Stimulated activated naive CD4-positive, alpha-beta T cell (primary cell): ENCODE measurements around the gene PHF1.

Source experiments
- DNase-seq, 6 experiments: peaks; one replicate each; lab custom pipeline; 2025; lab: John Stamatoyannopoulos, UW

Gene PHF1

DNA sequence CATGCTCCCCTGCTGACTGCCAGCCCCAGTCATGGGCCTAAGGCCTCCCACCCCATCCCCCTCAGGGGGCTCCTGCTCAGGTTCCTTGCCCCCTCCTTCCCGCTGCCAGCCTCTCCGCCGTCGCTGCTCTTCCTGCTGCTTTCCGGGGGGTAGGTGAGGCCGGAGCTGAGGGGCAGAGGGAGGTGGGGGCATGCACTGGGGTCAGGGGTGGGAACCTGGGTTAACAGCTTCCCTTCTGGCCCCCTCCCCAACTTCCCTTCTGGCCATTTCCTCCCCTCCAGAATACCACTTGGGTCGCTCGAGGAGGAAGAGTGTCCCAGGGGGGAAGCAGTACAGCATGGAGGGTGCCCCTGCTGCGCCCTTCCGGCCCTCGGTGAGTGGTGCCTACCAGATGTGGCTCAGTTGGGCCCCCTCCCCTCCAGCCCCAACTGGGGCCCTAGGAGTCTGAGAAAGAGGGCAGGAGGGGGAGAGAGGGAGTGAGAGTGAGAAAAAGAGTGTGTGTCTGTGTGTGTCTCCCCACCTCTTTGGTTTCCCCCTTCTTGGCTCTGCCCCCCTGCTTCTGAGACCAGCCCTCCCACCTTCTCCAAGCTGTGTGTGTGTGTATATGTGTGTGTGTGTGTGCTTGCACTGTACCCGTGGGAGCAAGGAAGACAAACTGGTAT, 21.2 kb downstream of the PHF1 start:
- no peak for DNase-seq

DNA sequence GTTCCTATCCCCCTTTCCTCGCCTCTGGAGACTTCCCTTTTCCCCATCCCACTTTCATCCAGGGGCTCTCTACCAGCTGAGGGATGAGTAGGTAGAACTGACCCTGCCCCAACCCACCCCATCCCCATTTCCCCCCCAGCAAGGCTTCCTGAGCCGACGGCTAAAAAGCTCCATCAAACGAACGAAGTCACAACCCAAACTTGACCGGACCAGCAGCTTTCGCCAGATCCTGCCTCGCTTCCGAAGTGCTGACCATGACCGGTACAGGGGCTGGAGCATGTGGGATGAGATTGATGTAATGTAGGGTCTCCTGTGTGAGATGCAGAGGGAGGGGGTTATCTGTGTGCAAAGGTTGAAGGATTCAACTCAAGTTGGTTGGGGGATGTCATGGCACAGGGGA, 21.7 kb downstream of the PHF1 start:
- DNase-seq = no peak

DNA sequence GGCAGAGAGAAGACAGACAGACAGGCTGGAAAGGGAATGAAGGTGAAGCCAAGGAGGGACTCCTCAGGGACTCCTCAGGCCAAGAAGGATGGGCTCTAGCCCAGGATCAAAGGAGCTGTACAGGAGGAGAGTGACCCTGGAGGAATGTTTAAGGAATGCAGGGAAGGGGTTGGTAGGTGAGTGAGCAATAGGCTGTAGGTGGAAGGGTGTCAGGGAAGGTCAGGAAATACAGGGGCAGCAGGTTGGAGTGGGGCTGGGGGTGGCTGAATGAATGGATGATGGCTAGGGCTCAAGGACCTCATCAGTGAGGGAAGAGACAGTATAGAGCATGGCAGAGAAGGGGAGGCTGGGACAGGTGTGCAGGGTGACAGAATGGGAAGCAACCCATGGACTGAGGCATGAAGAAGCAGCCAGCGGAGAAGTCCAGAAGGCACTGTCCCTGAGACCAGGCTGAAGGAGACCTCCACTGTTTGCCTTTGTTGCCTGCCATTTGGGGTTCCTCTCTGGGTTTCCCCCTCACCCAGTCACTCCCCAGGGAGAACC, 22.3 kb downstream of the PHF1 start:
- DNase-seq = no peak

DNA sequence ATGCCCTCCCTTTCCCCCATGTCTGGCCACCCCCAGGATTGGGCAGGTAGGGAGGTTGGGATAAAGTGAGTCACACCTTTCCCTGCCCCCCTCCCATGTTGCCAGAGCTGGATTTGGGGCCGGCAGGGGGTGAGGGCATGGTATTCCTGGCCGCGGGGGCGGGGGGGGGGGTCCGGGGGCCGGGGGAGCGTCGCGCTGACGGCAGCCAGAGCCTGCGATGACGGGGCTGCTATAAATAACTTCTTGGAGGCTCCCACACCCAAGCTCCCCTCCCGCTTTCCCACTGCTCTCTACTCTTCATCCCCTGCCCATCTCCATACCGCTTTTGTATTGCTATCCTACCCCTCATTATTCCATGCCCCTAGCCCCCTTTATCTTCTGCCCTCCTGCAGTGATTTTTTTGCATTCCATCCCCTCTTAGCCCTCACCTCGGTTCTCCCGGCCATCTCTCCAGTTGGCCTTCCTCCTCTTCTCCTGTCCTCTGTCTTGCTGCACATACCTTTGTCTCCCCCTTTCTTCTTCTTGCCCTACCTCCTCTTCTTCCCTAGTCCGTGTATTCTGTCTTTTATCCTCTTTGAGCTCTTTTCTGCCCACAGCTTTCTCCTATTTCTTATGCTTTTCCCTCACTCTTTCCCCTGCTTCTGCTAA, 22.9 kb downstream of the PHF1 start:
- DNase-seq = no peak

DNA sequence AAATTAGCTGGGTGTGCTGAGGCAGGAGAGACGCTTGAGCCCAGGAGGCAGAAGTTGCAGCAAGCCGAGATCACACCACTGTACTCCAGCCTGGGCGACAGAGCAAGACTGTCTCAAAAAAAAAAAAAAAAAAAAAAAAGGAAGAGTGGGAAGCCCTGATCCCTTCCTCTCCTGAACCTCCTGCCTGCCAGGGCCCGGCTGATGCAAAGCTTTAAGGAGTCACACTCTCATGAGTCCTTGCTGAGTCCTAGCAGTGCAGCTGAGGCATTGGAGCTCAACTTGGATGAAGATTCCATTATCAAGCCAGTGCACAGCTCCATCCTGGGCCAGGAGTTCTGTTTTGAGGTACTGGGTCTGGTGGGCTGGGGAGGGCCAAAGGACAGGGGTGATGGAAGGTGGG, 24.1 kb downstream of the PHF1 start:
- DNase-seq = no peak

DNA sequence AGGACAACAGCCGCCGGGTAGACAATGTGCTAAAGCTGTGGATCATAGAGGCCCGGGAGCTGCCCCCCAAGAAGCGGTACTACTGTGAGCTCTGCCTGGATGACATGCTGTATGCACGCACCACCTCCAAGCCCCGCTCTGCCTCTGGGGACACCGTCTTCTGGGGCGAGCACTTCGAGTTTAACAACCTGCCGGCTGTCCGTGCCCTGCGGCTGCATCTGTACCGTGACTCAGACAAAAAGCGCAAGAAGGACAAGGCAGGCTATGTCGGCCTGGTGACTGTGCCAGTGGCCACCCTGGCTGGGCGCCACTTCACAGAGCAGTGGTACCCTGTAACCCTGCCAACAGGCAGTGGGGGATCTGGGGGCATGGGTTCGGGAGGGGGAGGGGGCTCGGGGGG, 26.9 kb downstream of the PHF1 start:
- DNase-seq = no peak

DNA sequence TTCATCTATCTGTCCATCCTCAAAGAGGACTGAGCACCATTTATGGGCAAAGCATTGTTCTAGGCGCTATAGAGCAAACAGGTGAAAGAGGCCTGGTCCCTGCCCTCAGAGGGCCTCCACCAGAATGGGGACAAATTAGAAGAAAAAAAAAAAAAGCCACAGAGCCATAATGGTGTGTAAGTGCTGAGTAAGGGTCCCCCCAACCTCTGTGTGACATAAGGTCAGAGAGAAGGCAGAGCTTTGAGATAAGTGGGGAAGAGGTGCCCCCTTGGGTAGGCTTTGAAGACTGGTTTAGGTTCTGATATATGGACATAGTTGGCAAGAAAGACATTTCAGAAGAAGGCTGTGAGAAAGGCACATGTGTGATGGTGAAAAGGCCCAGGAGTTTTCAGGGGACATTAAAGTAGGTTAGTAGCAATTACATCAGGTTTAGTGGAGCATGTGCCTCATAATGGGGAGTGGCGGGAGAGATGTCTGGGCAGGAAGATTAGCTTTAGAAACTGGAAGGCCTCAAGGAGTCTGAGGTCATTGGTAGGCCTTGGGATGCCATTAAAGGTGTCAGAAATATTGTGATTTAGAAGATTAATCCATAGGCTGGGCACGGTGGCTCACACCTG, 28.3 kb downstream of the PHF1 start:
- no peak for DNase-seq

DNA sequence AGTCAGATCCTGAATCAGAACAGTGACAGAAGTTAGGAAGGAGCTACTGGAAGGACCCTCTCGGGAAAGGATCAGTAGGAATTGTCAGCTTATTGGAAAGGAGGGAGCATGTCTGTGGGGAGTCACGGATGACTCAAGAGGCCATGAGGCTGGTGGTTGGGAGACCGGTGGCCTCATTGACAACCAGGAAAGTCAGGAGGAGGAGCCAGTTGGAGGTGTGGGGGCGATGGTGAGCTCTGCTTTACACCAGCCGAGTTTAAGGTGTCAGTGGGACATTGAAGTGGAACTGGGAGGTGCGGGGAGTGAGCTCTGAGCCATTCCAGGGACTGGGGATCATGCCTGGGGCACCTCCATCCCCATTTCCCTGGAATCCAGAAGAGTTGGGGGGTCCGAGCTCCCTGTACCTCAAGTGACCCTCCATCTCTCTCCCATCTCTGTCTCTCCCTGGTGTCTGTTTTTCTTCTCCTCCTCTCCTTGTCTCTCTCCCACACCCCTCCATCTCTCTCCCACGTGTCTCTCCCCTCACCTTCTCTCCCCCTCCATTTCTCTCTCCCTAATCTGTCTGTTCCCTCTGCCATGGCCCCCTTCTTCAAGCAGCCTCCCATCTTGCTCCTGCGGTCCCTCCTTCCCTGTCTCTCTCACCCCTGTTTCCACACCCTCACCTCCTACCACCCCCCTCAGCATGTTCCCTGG, 29.3 kb downstream of the PHF1 start:
- DNase-seq = no peak

DNA sequence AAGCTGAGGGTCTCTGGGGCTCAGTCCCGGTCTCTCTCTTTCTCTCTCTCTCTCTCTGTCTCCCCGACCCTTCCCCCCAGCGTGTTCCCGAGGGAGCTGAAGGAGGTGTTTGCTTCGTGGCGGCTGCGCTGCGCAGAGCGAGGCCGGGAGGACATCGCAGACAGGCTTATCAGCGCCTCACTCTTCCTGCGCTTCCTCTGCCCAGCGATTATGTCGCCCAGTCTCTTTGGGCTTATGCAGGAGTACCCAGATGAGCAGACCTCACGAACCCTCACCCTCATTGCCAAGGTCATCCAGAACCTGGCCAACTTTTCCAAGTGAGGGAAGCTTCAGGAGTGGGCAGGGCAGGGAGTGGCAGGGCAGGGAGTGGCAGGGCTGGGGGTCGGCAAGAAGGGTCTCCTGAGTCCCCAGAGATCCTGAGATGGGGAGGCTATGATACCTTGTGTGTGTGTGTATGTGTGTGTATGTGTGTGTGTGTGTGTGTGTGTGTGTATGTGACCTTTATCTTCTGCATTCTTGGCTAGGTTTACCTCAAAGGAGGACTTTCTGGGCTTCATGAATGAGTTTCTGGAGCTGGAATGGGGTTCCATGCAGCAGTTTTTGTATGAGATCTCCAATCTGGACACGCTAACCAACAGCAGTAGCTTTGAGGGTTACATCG, 30.0 kb downstream of the PHF1 start:
- DNase-seq = no peak

DNA sequence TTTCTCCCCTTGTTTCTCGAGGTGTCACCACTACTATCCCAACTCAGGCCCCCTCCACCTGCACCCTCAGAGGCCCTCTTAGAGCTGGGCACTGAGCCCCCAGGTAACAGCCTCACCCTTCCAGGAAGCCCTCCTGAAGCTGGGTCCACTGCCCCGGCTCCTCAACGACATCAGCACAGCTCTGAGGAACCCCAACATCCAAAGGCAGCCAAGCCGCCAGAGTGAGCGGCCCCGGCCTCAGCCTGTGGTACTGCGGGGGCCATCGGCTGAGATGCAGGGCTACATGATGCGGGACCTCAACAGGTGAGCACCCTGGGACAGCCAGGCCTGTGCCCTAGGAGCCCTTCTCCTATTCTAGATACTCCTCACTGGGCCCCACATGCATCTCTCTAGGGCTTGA, 30.6 kb downstream of the PHF1 start:
- DNase-seq = no peak

DNA sequence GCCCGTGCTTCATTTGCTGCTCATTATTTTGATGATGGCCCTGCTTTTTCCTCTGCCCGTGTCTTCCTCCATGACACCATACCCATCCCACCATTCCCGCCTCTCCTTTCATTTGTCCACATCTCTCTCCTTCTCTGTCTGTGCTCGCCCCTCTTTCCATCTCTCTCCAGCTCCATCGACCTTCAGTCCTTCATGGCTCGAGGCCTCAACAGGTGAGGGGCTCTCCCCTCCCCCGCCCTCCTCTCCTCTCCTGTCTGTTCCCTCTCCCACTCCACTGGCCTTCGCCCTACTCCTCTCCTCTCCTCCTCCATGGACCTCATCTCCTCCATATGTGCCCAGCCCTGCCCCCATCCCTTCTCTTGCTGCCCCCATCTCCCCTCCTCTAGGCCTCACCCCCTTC, 31.5 kb downstream of the PHF1 start:
- DNase-seq = no peak

DNA sequence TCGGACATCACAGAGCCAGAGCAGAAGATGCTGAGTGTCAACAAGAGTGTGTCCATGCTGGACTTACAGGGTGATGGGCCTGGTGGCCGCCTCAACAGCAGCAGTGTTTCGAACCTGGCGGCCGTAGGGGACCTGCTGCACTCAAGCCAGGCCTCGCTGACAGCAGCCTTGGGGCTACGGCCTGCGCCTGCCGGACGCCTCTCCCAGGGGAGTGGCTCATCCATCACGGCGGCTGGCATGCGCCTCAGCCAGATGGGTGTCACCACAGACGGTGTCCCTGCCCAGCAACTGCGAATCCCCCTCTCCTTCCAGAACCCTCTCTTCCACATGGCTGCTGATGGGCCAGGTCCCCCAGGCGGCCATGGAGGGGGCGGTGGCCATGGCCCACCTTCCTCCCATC, 32.2 kb downstream of the PHF1 start:
- no peak for DNase-seq

DNA sequence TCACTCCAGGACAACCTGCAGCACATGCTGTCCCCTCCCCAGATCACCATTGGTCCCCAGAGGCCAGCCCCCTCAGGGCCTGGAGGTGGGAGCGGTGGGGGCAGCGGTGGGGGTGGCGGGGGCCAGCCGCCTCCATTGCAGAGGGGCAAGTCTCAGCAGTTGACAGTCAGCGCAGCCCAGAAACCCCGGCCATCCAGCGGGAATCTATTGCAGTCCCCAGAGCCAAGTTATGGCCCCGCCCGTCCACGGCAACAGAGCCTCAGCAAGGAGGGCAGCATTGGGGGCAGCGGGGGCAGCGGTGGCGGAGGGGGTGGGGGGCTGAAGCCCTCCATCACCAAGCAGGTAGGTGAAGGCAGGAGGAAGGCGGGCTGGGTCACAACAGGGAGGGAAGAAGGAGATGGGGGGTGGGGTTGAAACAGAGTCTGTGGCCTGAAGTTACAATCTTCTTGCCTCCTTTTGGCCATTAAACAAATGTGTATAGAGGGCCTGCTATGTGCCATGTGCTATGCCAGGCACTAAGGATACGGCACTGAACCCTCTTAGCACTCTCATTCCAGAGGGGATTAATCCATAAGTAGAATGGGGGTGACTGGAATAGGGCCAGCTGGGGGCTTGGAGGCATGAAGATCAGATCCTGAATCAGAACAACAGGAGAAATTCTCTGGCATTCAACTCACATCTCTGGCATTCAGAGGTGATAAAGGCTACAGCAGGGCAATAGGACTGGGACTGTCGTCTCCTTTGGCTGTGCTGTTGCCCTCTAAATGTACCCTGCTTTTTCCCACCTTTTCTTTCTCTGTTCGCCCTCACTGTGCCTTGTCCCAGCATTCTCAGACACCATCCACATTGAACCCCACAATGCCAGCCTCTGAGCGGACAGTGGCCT, 33.0 kb downstream of the PHF1 start:
- no peak for DNase-seq

DNA sequence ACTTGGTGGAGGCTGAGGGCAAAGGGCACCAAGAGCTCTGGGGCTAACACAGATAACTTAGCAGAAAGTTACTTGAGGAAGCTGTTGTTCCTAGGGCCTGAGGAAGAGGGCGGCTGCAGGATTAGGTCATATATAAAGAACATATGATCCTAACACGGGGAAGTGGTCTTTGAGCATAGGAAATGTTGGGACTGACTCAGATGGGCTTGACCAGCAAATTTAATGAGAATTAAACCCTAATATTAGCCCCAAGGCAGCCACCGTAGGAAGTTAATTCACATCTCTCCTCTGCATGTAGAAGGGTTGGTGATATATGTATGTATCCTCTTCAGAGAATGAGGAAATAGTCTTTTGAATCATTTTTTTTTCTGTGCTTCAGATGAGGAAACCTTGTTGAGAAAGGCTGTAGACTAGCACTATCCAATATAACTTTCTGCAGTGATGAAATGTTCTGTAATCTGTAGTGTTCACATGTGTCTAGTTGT, 34.3 kb downstream of the PHF1 start:
- no peak for DNase-seq

DNA sequence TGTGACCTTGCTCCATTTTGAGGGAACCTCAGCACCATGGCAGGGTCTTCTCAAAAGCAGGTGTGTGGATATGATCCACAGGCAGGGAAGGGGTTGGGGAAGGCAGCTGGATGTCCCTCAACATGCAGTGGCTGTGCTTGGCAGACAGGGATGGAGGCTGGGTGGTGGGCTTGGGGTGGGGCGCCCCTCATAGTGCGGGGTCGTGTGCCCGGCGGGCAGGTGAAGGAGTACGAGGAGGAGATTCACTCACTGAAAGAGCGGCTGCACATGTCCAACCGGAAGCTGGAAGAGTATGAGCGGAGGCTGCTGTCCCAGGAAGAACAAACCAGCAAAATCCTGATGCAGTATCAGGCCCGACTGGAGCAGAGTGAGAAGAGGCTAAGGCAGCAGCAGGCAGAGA, 35.5 kb downstream of the PHF1 start:
- DNase-seq = no peak

DNA sequence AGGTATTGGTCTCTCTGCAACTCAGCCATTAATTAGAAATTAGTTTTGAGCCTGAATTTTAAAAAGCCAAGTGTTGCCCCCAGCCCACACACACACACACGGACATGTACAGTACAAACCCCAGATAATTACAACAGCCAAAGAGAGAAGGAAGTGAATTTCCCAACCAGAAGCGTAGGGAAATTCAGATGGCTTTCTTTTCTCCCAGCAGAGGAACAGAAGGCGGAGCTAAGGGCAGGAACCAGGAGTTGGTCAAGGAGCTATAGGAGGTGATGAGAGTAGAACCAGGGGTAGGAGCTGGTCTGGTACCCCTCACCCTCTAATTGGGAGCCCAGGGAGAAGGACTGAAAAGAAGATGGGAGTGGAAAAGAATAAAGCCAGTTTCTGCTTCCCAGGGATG, 39.6 kb downstream of the PHF1 start:
- DNase-seq = no peak

DNA sequence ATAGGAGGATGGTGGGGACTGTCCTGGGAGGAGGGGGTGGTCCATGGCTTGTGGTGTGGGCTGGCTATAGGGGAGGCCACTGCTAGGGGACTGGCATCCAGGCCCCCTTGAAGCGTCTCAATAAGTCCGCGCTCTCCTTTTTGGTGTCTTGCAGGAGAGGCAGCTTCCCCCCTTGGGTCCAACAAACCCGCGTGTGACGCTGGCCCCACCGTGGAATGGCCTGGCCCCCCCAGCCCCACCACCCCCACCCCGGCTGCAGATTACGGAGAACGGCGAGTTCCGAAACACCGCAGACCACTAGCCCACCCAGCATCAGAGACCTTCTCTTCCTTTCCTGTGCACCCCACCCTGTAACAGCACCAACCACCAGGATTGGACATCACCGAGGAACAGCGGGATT, 40.8 kb downstream of the PHF1 start:
- no peak for DNase-seq

DNA sequence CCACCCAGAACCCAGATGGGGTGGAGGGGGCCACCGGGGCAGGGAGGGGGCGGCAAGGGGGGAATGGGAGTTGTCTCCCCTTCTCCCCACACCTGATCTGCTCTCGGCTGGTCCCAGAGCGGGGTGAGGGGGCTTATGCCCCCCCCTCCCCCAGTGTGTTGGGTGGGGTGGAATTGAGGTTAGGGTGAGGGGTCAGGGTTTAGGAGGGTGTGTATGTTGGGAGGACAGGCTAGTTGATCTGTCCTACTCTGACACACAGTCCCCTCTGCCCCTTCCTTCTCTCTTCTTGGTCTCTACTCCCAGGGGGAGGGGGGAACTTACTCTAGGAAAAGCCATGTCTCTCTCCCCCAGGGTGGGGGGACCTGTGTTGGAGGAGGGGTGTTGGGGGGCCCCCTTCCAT, 41.7 kb downstream of the PHF1 start:
- DNase-seq = no peak

DNA sequence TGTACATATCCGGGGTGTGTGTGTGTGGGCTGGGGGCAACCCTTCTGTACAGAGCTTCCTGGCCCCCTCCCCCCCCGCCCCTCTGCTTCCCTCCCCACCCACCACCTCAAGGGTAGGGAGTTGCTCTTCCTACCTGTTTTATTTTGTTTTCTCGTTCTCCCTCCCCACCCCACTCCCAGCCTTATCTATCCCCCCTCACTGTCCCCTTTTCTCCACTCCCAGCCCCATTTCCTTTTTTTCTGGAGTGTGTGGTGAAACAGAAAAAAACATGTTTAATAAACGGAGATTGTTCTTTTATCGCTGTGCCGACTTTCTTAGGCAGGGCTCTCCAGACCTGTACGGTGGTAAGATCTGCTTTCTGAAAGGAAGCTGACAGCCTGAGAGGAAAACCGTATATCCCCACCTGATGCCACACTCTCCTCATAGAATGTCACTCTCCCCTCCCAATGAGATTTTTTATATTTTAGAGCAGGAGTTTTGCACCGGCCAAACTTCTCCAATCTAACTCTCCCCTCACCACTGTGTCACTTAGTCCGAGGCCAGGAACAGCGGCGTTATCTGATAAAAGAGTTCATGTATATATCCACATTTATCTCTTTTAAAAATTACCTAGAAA, 42.7 kb downstream of the PHF1 start:
- DNase-seq = peak in 2 of 6 experiments; percentile 8 to 34
